NB4 (cell line): ENCODE measurements around the gene MSX1.

Experiments used
- DNase-seq: peaks from one replicate; pipeline ENCODE4 v3.0.0; 2010; ENCODE audit warnings: low read depth
- H3K4me3 ChIP-seq: one replicate; pipeline ENCODE4 v1.5.1; 2011; ENCODE audit warnings: mild to moderate bottlenecking, low read depth, low read length, moderate library complexity
- CTCF ChIP-seq: IDR thresholded peaks from one replicate; pipeline ENCODE4 v1.5.1; 2012; ENCODE audit warnings: low read depth, low read length
- MAX ChIP-seq: IDR thresholded peaks from 2 replicates; pipeline ENCODE4 v1.6.1; 2011; ENCODE audit warnings: low read depth, low read length
- MYC ChIP-seq: IDR thresholded peaks from 2 replicates; pipeline ENCODE4 v1.6.1; 2011; ENCODE audit warnings: low read depth, low read length
- POLR2A ChIP-seq: IDR thresholded peaks from 2 replicates; pipeline ENCODE4 v1.6.1; 2011; ENCODE audit warnings: mild to moderate bottlenecking; ENCODE audit not compliant: insufficient read length; ENCODE audit errors: extremely low read depth

MSX1 gene

GRCh38 chr4:4881432-4881831, 22.0 kb downstream of the MSX1 start:
- no peak overlapping the region for H3K4me3 ChIP-seq
- TF ChIP-seq POLR2A = no peak
- TF ChIP-seq MYC = no peak
- no peak for TF ChIP-seq MAX
- TF ChIP-seq CTCF = no peak
- no peak for DNase-seq

GRCh38 chr4:4884611-4885010, 25.1 kb downstream of the MSX1 start:
- no peak overlapping the region for H3K4me3 ChIP-seq
- TF ChIP-seq CTCF (no peak), POLR2A (no peak), MYC (no peak), MAX (no peak)
- no peak for DNase-seq

- no peak for DNase-seq
- H3K4me3 ChIP-seq = no peak overlapping the region
- TF ChIP-seq POLR2A (no peak), CTCF (no peak), MYC (no peak), MAX (no peak)
Observed at GRCh38 chr4:4887426-4887825, 28.0 kb downstream of the MSX1 start.

- TF ChIP-seq MAX = no peak
- no peak for TF ChIP-seq MYC
- no peak for TF ChIP-seq CTCF
- no peak for TF ChIP-seq POLR2A
- H3K4me3 ChIP-seq = no peak overlapping the region
- no peak for DNase-seq
Observed at GRCh38 chr4:4888695-4889094, 29.2 kb downstream of the MSX1 start.

GRCh38 chr4:4889781-4890180, 30.3 kb downstream of the MSX1 start:
- no peak overlapping the region for H3K4me3 ChIP-seq
- DNase-seq = no peak
- no peak for TF ChIP-seq MAX
- TF ChIP-seq CTCF = no peak
- TF ChIP-seq POLR2A = no peak
- TF ChIP-seq MYC = no peak
